Tracheal epithelial cell (primary cell): Measurements from ENCODE around the gene F11R. TPM values are rescaled to one million over a fixed set of nuclear protein-coding genes. Genes with fewer than 3 reads are reported as not detected.

Experiments used
- total RNA-seq: library from RNA; depleted of rRNA; stranded (reverse); fragments of >200 nt; gene quantifications from 2 replicates; pipeline ENCODE4 v1.2.1, GENCODE V29; 2014

The F11R gene
- 385 and 410 TPM in 2 replicates for total RNA-seq

DNA sequence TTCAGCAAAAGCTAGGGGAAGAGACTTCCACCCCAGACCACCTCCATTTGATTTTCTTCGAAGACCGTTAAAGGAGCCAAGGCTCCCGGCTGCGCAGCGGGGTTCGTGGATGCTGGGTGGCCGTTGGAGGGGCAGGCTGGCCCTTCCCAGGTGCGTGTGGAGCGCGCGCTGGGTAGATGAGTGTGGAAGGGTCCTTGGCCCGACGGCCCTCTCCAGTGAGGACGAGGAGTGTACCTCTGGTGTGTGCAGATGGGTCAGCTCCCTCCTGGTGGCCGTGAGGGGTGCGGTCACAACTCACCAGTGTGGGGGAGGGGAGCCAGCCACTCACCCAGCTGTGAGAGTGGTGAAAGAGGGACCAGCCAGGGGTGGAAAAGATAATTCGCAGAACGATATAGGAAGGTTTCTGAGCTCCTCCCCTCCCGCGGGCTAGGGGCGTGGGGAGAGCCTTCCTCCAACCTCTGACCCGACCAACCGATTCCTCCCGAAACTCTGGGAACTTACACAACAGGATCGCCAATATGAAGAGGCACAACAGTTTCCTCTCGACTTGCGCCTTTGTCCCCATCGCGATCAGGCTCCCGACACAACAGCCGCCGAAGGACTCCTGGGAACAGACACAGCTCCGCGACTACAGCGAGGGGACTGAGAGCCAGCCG lies at the start of gene F11R:
TSS of gene F11R (minus strand) at position 644 of the 656 bp plus-strand sequence. CDS start at position 565, 79 bp downstream.

DNA sequence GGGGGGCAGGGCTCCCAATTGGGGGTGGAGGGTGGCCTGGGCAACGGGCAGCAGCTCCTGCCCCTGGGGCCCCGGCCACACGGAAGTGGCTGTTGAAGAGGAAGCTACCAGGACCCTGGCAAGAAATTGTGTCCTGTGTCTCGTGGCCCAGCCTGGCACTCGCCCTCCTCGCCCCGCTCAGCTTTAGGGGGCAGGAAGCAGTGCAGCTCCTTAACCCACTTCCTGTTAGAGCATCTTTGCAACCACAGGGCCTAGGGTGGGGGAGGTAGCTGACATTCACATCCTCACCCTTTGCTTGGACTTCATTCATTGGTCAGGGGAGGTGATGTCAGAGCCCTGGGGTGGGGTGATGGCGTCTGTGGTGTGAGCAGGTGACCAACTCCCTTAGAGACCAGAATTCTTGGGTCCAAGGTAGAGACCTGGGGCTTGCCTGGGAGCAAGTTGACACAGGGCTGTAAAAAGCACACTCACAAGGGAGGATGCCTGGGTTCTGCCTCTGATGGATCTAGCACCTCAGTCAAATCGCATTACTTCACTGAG lies 48.8 kb upstream of the F11R start, which contains the start of gene ARHGAP30:
TSS of gene ARHGAP30 (minus strand) at position 161 of the 540 bp plus-strand sequence. CDS start 267 bp downstream, outside the sequence.

GRCh38 chr1:161045736-161046604 lies 25.0 kb upstream of the F11R start, which contains the start of gene USF1:
Gene USF1, minus strand, starts transcription at chr1:161045977. Its CDS starts 2,702 bp downstream, at chr1:161043275.

DNA sequence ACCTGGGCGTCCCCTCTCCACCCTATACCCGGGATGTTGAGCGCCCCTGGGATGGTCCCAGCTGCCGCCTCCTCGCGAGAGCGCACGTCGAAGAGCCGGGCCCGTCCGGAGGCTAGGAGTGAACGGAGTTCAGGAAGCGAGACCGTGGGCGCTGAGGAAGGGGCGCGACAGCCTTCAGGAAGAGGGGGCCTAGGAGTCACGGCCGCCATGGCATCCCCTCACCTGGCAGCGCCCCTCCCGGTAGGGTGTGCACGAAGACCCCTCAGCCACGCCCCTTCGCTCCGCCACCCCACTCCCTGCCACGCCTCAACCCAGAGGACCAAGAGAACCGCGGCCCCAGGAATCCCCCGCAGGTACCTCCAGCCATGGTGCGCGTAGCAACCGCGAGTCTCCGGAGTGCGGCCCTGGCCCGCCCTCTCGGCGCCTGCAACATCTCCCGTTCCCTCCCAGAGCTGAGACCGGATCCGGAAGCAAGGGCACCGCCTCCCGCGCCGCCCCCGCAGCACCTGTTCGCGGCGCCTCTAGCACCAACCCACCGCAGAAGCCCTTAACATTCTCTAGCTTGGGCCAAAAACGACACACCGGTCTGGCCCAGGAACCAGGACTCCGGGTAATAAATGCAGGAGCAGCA lies 17.7 kb upstream of the F11R start, which contains the start of gene TSTD1:
TSS of gene TSTD1 (minus strand) at position 442 of the 631 bp plus-strand sequence. CDS start at position 367, 75 bp downstream.

GRCh38 chr1:160954158-160955104 lies 66.5 kb downstream of the F11R start, which contains the start of gene ITLN2:
Gene ITLN2, minus strand, starts transcription at chr1:160954809. Its CDS starts 68 bp downstream, at chr1:160954741.

Other genes with a start within 250 kb of the F11R start
- gene LY9, start 225.0 kb downstream of the F11R start, total RNA-seq = 0.96 TPM in 1 of 2 replicates, not detected in the other
- gene CD244, start 158.3 kb downstream of the F11R start, total RNA-seq = not detected in 2 replicates
- gene ITLN1, start 136.0 kb downstream of the F11R start, total RNA-seq = not detected in 2 replicates
- 0.64 TPM in 1 of 2 replicates, not detected in the other for gene ITLN2, start 66.3 kb downstream of the F11R start, total RNA-seq
- gene TSTD1, start 17.8 kb upstream of the F11R start, total RNA-seq = 104 and 173 TPM in 2 replicates
- 33.5 and 56.6 TPM in 2 replicates for gene USF1, start 24.8 kb upstream of the F11R start, total RNA-seq
- gene ARHGAP30, start 48.7 kb upstream of the F11R start, total RNA-seq = 0.72 and 0.85 TPM in 2 replicates
- gene NECTIN4, start 68.4 kb upstream of the F11R start, total RNA-seq = 52.6 and 97.8 TPM in 2 replicates
- 1.9 and 5.1 TPM in 2 replicates for gene KLHDC9, start 77.2 kb upstream of the F11R start, total RNA-seq
- 30.5 and 68.4 TPM in 2 replicates for gene PFDN2, start 96.9 kb upstream of the F11R start, total RNA-seq
- 25.6 and 53.5 TPM in 2 replicates for gene NIT1, start 97.0 kb upstream of the F11R start, total RNA-seq
- gene DEDD, start 111.5 kb upstream of the F11R start, total RNA-seq = 15.1 and 23.4 TPM in 2 replicates
- gene UFC1, start 132.8 kb upstream of the F11R start, total RNA-seq = 32.6 and 41.2 TPM in 2 replicates
- gene USP21, start 138.3 kb upstream of the F11R start, total RNA-seq = 5.8 and 8.7 TPM in 2 replicates
- gene PPOX, start 145.3 kb upstream of the F11R start, total RNA-seq = 7.5 and 15.7 TPM in 2 replicates
- 19.0 and 23.2 TPM in 2 replicates for gene B4GALT3, start 156.4 kb upstream of the F11R start, total RNA-seq
- under 0.01 TPM in 2 replicates for gene ADAMTS4, start 177.9 kb upstream of the F11R start, total RNA-seq
- gene NDUFS2, start 181.2 kb upstream of the F11R start, total RNA-seq = 110 and 155 TPM in 2 replicates
- not detected in 2 replicates for gene FCER1G, start 194.1 kb upstream of the F11R start, total RNA-seq
- not detected in 2 replicates for gene APOA2, start 202.5 kb upstream of the F11R start, total RNA-seq
- 10.9 and 12.3 TPM in 2 replicates for gene TOMM40L, start 204.9 kb upstream of the F11R start, total RNA-seq
- not detected in 2 replicates for gene NR1I3, start 217.1 kb upstream of the F11R start, total RNA-seq
- gene PCP4L1, start 237.6 kb upstream of the F11R start, total RNA-seq = 0.24 TPM in 1 of 2 replicates, not detected in the other